GM12873 (cell line): ENCODE measurements around the gene SHB.

Source experiments
- CTCF ChIP-seq: IDR thresholded peaks from 2 replicates; pipeline ENCODE4 v1.5.1; 2012; ENCODE audit warnings: low read depth, mild to moderate bottlenecking, moderate library complexity, low read length, control low read depth; ENCODE audit not compliant: insufficient read depth; ENCODE audit errors: missing control alignments

The SHB gene

GRCh38 chr9:37953206-37953774, 115.7 kb downstream of the SHB start:
- TF ChIP-seq CTCF = no peak

- no peak for TF ChIP-seq CTCF
Observed at GRCh38 chr9:37952731-37953130, 116.3 kb downstream of the SHB start.

- TF ChIP-seq CTCF = no peak
Observed at GRCh38 chr9:37951671-37952449, 117.2 kb downstream of the SHB start.

GRCh38 chr9:37950561-37950960, 118.5 kb downstream of the SHB start:
- TF ChIP-seq CTCF = no peak

GRCh38 chr9:37949576-37949975, 119.5 kb downstream of the SHB start:
- no peak for TF ChIP-seq CTCF

- no peak for TF ChIP-seq CTCF
Observed at GRCh38 chr9:37948417-37948980, 120.5 kb downstream of the SHB start.

GRCh38 chr9:37947977-37948376, 121.0 kb downstream of the SHB start:
- no peak for TF ChIP-seq CTCF
